ENCODE results near the gene GSTA3. TPM values are rescaled to one million over a fixed set of nuclear protein-coding genes. Genes with fewer than 3 reads are reported as not detected.
"Not testable (repeated sequence)": the region's sequence is repeated elsewhere in the genome, so short reads cannot be mapped to it uniquely, and the experiment has no call there.

The GSTA3 gene
- total and polyA plus RNA-seq, 2 of the 13 experiments (the other 11 are each of a cell fraction or from before 2014, with no cell fraction given): not detected

DNA sequence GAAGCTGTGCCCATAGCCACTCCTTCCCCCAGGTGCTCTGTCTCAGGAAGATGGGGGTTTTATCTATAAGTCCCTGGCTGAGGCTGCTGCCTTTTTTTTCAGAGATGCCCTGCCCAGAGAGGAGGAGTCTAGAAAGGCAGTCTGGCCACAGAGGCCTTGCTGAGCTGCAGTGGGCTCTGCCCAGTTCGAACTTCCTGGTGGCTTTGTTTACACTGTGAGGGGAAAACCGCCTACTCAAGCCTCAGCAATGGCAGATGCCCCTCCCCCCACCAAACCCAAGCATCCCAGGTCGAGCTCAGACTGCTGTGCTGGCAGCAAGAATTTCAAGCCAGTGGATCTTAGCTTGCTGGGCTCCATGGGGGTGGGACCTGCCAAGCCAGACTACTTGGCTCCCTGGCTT, 53.4 kb downstream of the GSTA3 start (continued):
- TF ChIP-seq SP5 (CRISPR knock-in tag; IDR thresholded peaks at IDR 0.05; ENCODE audit: borderline replicate concordance, low read depth) (peak; percentile 58; the same call in 1 of the 2 replicates), ZMYM3 (CRISPR knock-in tag; IDR thresholded peaks at IDR 0.05) (peak; percentile 47; the same call in 1 of the 2 replicates), ELF1 (CRISPR knock-in tag; IDR thresholded peaks at IDR 0.05) (peak; percentile 75), TEAD3 (CRISPR knock-in tag; optimal IDR thresholded peaks at IDR 0.05; ENCODE audit: borderline replicate concordance) (peak; percentile 33), ZNF281 (CRISPR knock-in tag; IDR thresholded peaks at IDR 0.05; ENCODE audit: borderline replicate concordance) (peak; percentile 96), REPIN1 (CRISPR knock-in tag; IDR thresholded peaks at IDR 0.05; ENCODE audit: borderline replicate concordance, low read depth) (0 out of 2 replicates have a peak, but pooled peaks have one; percentile 39), ZNF331 (CRISPR knock-in tag; IDR thresholded peaks at IDR 0.05) (peak; percentile 85), ETV5 (CRISPR knock-in tag; IDR thresholded peaks at IDR 0.05; ENCODE audit: borderline replicate concordance) (peak; percentile 39; the same call in 1 of the 2 replicates), ZNF292 (CRISPR knock-in tag; IDR thresholded peaks at IDR 0.05; ENCODE audit: borderline replicate concordance, low read depth) (peak; percentile 87; the same call in 1 of the 2 replicates), ELF3 (CRISPR knock-in tag; IDR thresholded peaks at IDR 0.05) (peak; percentile 94), KDM3A (CRISPR knock-in tag; IDR thresholded peaks at IDR 0.05; ENCODE audit: low read depth) (peak; percentile 30; the same call in 1 of the 2 replicates), ZNF644 (CRISPR knock-in tag; IDR thresholded peaks at IDR 0.05; ENCODE audit: low read depth) (0 out of 2 replicates have a peak, but pooled peaks have one; percentile 50), GATAD2A (CRISPR knock-in tag; IDR thresholded peaks at IDR 0.05) (peak; percentile 44; the same call in 1 of the 2 replicates), FOXA1 (CRISPR knock-in tag; IDR thresholded peaks at IDR 0.05) (peak; percentile 93), HOXA3 (CRISPR knock-in tag; IDR thresholded peaks at IDR 0.05) (peak; percentile 32; the same call in 1 of the 2 replicates), FOXK1 (CRISPR knock-in tag; IDR thresholded peaks at IDR 0.05; ENCODE audit: borderline replicate concordance, low read depth) (peak; percentile 59; the same call in 1 of the 2 replicates)
- TF ChIP-seq, protein P1, sequence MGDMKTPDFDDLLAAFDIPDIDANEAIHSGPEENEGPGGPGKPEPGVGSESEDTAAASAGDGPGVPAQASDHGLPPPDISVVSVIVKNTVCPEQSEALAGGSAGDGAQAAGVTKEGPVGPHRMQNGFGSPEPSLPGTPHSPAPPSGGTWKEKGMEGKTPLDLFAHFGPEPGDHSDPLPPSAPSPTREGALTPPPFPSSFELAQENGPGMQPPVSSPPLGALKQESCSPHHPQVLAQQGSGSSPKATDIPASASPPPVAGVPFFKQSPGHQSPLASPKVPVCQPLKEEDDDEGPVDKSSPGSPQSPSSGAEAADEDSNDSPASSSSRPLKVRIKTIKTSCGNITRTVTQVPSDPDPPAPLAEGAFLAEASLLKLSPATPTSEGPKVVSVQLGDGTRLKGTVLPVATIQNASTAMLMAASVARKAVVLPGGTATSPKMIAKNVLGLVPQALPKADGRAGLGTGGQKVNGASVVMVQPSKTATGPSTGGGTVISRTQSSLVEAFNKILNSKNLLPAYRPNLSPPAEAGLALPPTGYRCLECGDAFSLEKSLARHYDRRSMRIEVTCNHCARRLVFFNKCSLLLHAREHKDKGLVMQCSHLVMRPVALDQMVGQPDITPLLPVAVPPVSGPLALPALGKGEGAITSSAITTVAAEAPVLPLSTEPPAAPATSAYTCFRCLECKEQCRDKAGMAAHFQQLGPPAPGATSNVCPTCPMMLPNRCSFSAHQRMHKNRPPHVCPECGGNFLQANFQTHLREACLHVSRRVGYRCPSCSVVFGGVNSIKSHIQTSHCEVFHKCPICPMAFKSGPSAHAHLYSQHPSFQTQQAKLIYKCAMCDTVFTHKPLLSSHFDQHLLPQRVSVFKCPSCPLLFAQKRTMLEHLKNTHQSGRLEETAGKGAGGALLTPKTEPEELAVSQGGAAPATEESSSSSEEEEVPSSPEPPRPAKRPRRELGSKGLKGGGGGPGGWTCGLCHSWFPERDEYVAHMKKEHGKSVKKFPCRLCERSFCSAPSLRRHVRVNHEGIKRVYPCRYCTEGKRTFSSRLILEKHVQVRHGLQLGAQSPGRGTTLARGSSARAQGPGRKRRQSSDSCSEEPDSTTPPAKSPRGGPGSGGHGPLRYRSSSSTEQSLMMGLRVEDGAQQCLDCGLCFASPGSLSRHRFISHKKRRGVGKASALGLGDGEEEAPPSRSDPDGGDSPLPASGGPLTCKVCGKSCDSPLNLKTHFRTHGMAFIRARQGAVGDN (CRISPR knock-in tag; IDR thresholded peaks at IDR 0.05): peak; percentile 56
- TF ChIP-seq, protein P2, sequence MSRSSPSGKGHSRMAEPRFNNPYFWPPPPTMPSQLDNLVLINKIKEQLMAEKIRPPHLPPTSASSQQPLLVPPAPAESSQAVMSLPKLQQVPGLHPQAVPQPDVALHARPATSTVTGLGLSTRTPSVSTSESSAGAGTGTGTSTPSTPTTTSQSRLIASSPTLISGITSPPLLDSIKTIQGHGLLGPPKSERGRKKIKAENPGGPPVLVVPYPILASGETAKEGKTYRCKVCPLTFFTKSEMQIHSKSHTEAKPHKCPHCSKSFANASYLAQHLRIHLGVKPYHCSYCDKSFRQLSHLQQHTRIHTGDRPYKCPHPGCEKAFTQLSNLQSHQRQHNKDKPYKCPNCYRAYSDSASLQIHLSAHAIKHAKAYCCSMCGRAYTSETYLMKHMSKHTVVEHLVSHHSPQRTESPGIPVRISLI (CRISPR knock-in tag; IDR thresholded peaks at IDR 0.05; ENCODE audit: borderline replicate concordance): peak; percentile 61; the same call in 1 of the 2 replicates
- TF ChIP-seq FOXA1 (IDR thresholded peaks at IDR 0.05): not testable (repeated sequence)

All from HepG2 (cell line).